Testis (tissue), 2 donors: ENCODE measurements around the gene NEK2.

ENCODE experiments used
- POLR2A ChIP-seq: fragments of 450-650 bp; IDR thresholded peaks from one replicate; pipeline ENCODE4 v1.6.1; 2017; ENCODE audit warnings: antibody characterized with exemption, mild to moderate bottlenecking, moderate library complexity
- TF ChIP-seq, protein P1 (sequence below), 3 experiments: fragments of 450-650 bp in 2 of 3; fragments of 200-600 bp in 1 of 3; sonication (generic) in 1 of 3; IDR thresholded peaks; one replicate each; pipeline ENCODE4 v1.5.1; 2016 to 2019; ENCODE audit warnings: antibody characterized with exemption in 3 of 3, mild to moderate bottlenecking in 2 of 3, moderate library complexity in 1 of 3

- TF ChIP-seq, protein P1, sequence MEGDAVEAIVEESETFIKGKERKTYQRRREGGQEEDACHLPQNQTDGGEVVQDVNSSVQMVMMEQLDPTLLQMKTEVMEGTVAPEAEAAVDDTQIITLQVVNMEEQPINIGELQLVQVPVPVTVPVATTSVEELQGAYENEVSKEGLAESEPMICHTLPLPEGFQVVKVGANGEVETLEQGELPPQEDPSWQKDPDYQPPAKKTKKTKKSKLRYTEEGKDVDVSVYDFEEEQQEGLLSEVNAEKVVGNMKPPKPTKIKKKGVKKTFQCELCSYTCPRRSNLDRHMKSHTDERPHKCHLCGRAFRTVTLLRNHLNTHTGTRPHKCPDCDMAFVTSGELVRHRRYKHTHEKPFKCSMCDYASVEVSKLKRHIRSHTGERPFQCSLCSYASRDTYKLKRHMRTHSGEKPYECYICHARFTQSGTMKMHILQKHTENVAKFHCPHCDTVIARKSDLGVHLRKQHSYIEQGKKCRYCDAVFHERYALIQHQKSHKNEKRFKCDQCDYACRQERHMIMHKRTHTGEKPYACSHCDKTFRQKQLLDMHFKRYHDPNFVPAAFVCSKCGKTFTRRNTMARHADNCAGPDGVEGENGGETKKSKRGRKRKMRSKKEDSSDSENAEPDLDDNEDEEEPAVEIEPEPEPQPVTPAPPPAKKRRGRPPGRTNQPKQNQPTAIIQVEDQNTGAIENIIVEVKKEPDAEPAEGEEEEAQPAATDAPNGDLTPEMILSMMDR (IDR thresholded peaks at IDR 0.05) = peak; percentile 66 to 86 (median 83)
- no peak for TF ChIP-seq POLR2A
Measured at GRCh38 chr1:211680752-211681327, 5.4 kb upstream of the NEK2 start.
